H1 (cell line): ENCODE results near the gene IL16. TPM values are rescaled to one million over a fixed set of nuclear protein-coding genes. Genes with fewer than 3 reads are reported as not detected.
A peak's percentile ranks its signal among the peaks of the same experiment; 100 is the strongest.

Experiments used
- ASH2L ChIP-seq: fragments of 200-600, 300-600 bp; sonication (generic); IDR thresholded peaks from one replicate; pipeline ENCODE4 v1.7.1; 2017; ENCODE audit warnings: low read length
- CHD1 ChIP-seq: IDR thresholded peaks from 2 replicates; pipeline ENCODE4 v1.6.1; 2012; ENCODE audit warnings: low read depth, low read length, improper control_type of control experiment
- CHD7 ChIP-seq: fragments of 300-600 bp; sonication (generic); IDR thresholded peaks from 2 replicates; pipeline ENCODE4 v1.7.1; 2012; ENCODE audit warnings: low read length, moderate library complexity, mild to moderate bottlenecking, inconsistent platforms; ENCODE audit not compliant: insufficient replicate concordance
- CTBP2 ChIP-seq: IDR thresholded peaks from 2 replicates; pipeline ENCODE4 v1.7.0; 2011; ENCODE audit warnings: borderline replicate concordance, mild to moderate bottlenecking, moderate library complexity, mixed read lengths, low read length; ENCODE audit not compliant: insufficient read depth, insufficient read length
- CTCF ChIP-seq, 3 experiments: IDR thresholded peaks; 1 replicate in 2 of 3; 2 replicates in 1 of 3; pipeline versions ENCODE4 v1.5.1 to v1.6.1; 2011; ENCODE audit warnings: low read length in 3 of 3, mild to moderate bottlenecking in 3 of 3, inconsistent platforms in 2 of 3, low read depth in 1 of 3, moderate library complexity in 1 of 3; ENCODE audit not compliant: insufficient read depth in 1 of 3; ENCODE audit errors: control extremely low read depth in 1 of 3
- MAFK ChIP-seq: IDR thresholded peaks from 2 replicates; pipeline ENCODE4 v1.6.1; 2012; ENCODE audit warnings: low read depth, mild to moderate bottlenecking, improper control_type of control experiment, low read length
- SIX5 ChIP-seq: IDR thresholded peaks from 2 replicates; pipeline ENCODE4 v1.6.1; 2011; ENCODE audit warnings: mild to moderate bottlenecking, low read depth, low read length
- SP2 ChIP-seq: IDR thresholded peaks from 2 replicates; pipeline ENCODE4 v1.6.1; 2012; ENCODE audit warnings: mild to moderate bottlenecking, low read length, inconsistent platforms
- ZNF274 ChIP-seq: IDR thresholded peaks from 2 replicates; pipeline ENCODE4 v1.7.0; 2012; ENCODE audit warnings: low read length, borderline replicate concordance; ENCODE audit errors: extremely low read depth
- polyA plus RNA-seq, 7 experiments: library from polyadenylated mRNA; depleted of rRNA in 3 of 7; stranded (reverse) in 5 of 7; unstranded in 2 of 7; fragments of >200 nt in 5 of 7; fragments of 200-250 nt in 2 of 7; gene quantifications; 1 replicate in 5 of 7; 2 replicates in 1 of 7; 4 replicates in 1 of 7; pipeline versions ENCODE4 v1.2.1 to v1.2.3, GENCODE V29; 2011 to 2013; ENCODE audit warnings: missing spikeins in 2 of 7, mixed read lengths in 2 of 7
- total RNA-seq: library from RNA; stranded (reverse); fragmentation: NEBNext Ultra II Directional; extraction: Animal tissue kit (Norgen Biotek cat#: 25700); gene quantifications from 2 replicates; pipeline ENCODE4 v1.2.1, GENCODE V29; 2021

The IL16 gene
- total and polyA plus RNA-seq, 2 of the 8 experiments (the other 6 are each of a cell fraction or from before 2014, with no cell fraction given) = 0.03 to 0.09 TPM

- TF ChIP-seq CTCF (IDR thresholded peaks at IDR 0.05; ENCODE audit: control extremely low read depth in 1 of 3, insufficient read depth in 1 of 3, low read depth in 1 of 3, low read length in 3 of 3) (peak; percentile 28 to 58 (median 47)), CTBP2 (no peak), SIX5 (no peak), SP2 (no peak), CHD1 (no peak), ZNF274 (no peak), CHD7 (no peak), ASH2L (no peak), MAFK (no peak)
Observed at GRCh38 chr15:81294516-81294880, 97.8 kb downstream of the IL16 start (continued).
